RWPE1 (cell line): ENCODE measurements around the gene NUDT21.
A peak's percentile ranks its signal among the peaks of the same experiment; 100 is the strongest.

Source experiments
- CTCF ChIA-PET: fragments of 350-600 bp; sonication (Branson Sonifier 250); formaldehyde crosslinking; extraction: SDS; loops from one replicate; lab custom pipeline; 2021; lab: Yijun Ruan, JAX
- POLR2A ChIA-PET: fragments of 400-600 bp; formaldehyde crosslinking; extraction: SDS; loops from one replicate; lab custom pipeline; 2020; ENCODE audit warnings: antibody characterized with exemption; ENCODE audit not compliant: low non-redundant PET; lab: Yijun Ruan, JAX
- DNase-seq: peaks from one replicate; pipeline ENCODE4 v3.0.0; 2012; ENCODE audit warnings: low spot score
- H3K27ac ChIP-seq: fragments of 450-650 bp; 2 replicates; pipeline ENCODE4 v1.5.1; 2017
- TF ChIP-seq, protein P1 (sequence below): fragments of 450-650 bp; conservative IDR thresholded peaks from 2 replicates; pipeline ENCODE4 v1.5.1; 2017; ENCODE audit warnings: low read depth, mild to moderate bottlenecking

Gene NUDT21

DNA sequence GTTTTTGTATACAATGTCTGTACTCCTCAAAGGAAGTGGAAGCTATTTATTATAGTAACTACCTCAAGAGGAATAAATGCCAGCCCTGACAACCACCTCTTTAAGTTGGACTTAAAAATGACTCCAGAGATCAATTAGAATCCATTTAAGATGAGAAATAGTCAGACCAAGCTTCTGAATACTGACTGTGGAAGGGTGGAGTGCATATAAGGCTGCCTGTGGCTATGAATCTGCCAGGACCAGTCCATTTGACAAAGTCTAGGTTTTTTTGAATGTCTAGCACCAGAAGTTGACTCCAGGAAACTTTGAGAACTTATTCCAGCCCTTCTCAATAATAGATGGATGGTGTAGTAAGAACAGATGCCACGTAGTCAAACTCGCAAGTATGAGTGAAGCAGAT, 15.2 kb upstream of the NUDT21 start:
- CTCF ChIA-PET = interaction anchor here (0.8 kb wide), 2 partner anchors 13 to 14 kb away, joined by 3 read pairs; no protein-coding TSS in a partner anchor
- H3K27ac ChIP-seq = no peak overlapping the region
- DNase-seq = no peak
- TF ChIP-seq, protein P1, sequence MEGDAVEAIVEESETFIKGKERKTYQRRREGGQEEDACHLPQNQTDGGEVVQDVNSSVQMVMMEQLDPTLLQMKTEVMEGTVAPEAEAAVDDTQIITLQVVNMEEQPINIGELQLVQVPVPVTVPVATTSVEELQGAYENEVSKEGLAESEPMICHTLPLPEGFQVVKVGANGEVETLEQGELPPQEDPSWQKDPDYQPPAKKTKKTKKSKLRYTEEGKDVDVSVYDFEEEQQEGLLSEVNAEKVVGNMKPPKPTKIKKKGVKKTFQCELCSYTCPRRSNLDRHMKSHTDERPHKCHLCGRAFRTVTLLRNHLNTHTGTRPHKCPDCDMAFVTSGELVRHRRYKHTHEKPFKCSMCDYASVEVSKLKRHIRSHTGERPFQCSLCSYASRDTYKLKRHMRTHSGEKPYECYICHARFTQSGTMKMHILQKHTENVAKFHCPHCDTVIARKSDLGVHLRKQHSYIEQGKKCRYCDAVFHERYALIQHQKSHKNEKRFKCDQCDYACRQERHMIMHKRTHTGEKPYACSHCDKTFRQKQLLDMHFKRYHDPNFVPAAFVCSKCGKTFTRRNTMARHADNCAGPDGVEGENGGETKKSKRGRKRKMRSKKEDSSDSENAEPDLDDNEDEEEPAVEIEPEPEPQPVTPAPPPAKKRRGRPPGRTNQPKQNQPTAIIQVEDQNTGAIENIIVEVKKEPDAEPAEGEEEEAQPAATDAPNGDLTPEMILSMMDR = no peak
- POLR2A ChIA-PET = no interaction called here

DNA sequence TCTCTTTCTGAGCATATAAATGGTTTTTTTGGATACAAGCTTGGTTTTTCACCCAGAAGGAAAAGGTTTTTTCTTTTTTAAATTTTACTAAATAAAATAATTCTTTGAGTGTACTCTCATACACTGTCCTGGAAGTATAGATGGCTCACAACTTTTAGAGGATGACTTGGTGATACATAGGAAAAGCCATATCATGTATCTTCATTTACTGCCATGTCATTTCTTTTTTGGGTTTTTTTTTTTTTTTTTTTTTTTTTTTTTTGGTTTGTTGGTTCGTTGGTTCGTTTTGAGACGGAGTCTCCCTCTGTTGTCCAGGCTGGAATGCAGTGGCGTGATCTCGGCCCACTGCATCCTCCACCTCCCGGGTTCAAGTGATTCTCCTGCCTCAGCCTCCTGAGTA, 12.0 kb upstream of the NUDT21 start:
- H3K27ac ChIP-seq = no peak overlapping the region
- TF ChIP-seq, protein P1 = no peak
- DNase-seq = no peak
- ChIA-PET CTCF (interaction anchor here (0.7 kb wide), 2 partner anchors 72 to 103 kb away, joined by 4 to 5 read pairs; no protein-coding TSS in a partner anchor), POLR2A (no interaction called here)

DNA sequence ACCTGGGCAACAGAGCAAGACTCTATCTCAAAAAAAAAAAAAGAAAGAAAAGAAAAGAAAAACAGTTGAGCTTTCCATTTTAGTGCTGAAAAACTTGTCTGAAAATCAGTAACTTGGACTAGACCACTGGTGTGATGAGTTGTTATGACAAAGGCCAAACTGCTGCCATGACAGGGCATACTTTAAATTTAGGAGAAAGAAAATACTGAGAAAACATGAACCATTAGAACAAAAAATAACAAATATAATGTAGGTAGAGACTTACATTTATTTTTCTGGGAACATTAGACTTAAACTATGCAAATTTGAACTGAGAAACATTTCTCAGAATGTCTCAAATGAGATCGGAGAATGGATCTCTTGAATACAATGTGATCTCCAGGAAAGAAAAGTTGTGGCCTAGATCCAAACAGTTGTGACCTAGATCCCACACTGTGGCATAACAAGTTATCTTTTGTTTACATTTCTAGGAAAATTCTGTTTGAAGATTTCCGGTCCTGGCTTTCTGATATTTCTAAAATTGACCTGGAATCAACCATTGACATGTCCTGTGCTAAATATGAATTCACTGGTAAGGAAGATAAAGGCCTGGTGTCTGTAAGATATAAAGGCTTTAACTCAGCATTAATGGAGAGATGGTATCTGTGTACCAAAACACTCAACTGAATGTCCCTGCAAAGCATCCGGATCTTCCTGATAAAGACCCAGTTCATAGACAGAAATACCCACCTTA, 11.1 kb upstream of the NUDT21 start:
- TF ChIP-seq, protein P1 = no peak
- DNase-seq = no peak
- no peak overlapping the region for H3K27ac ChIP-seq
- CTCF ChIA-PET = no interaction called here
- POLR2A ChIA-PET = no interaction called here

DNA sequence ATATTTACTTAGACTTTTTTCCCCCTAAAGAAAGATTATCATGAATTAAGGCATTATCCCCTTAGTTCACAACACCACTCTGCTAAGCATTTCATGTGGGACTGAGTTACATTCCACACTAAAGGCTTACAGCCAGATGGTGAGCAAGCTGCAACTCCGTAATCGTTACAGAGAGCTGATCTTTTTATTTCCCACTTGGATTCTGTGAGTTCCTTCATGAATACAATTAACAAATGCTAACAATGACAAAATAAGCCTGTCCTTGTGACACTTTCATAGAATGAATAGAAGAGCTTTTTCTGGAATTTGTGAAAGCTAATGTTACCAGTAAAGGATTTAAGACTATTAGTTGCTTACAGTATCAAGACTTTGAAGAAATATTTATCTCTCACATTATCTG, 9.0 kb upstream of the NUDT21 start:
- ChIA-PET POLR2A (no interaction called here), CTCF (no interaction called here)
- TF ChIP-seq, protein P1 = no peak
- DNase-seq = no peak
- no peak overlapping the region for H3K27ac ChIP-seq

DNA sequence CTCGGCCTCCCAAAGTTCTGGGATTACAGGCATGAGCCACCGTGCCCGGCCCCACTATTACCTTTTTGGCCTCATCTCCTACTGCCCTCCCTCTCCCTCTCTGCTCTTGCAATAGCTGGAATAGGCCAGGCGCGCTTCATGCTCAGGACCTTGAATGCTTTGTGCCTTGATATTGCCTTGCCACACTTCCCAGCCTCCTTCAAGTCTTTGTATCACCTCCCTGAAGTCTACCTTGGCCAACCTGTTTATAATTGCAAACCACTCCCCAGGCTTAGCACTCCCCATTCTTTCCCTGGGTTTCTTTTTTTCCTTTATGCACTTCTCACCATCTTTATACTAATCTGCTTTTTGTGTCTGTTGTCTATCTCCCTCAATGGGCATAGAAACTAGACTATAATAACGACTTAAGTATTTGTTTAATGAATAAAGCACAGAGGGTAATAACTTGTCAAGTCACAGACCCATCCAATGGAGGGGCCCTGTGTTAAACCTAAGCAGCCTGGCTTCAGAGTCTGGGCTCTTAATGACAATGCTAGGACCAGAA, 6.9 kb upstream of the NUDT21 start:
- TF ChIP-seq, protein P1 = no peak
- no peak overlapping the region for H3K27ac ChIP-seq
- POLR2A ChIA-PET = no interaction called here
- CTCF ChIA-PET = no interaction called here
- no peak for DNase-seq

DNA sequence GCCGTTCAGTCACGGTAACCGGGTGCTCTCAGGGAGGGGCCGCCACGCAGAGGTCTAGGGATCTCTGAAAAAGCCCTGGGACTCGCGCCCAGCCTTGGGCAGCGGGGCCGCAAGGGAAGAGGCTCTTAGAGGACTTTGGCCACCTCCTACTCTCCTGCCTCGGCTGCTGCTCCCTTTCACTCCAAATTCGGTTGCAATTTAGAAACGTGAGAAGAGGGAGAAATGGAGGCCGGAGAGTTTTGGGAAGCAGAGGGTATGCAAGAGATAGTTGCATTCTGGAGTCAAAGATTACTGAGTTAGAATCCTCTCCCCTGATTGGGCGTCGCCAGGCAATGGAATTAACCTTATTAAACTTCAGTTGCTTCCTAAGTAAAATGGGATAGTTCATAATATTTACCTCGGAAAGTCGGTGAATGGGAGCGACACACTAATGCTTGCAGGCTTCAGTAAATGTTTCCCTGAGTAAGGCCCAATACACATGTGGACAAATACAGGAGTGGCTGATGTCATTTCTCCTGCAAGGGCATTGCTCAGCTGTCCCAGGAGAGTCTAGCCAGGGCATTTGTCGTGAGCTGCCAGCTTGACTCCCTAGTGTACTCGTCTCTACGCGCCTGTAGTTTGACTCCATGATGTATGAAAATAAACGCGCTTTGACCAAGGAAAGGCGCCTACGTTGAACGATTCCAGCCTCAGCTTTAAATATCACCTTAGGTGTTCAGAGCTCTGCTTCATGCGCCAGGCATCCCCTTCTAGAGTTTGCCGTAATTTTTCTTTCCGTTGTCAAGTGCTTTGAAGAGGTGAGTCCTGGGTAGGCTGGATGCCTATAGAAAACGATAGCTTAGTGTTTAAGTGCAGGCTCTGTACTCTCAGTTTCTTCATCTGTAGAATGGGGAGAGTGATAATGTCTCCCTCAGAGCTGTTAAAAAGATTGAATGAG, 889 bp upstream of the NUDT21 start:
- peak overlapping the region; percentile 86 for H3K27ac ChIP-seq
- CTCF ChIA-PET = interaction anchor here (0.6 to 0.9 kb wide), 3 partner anchors 14 to 250 kb away, joined by 3 to 5 read pairs (median 4); no protein-coding TSS in a partner anchor
- peak; percentile 69 for DNase-seq
- TF ChIP-seq, protein P1 = no peak
- POLR2A ChIA-PET = no interaction called here
